ENCODE measurements around the gene ATXN8OS.
"Not testable (repeated sequence)": the region's sequence is repeated elsewhere in the genome, so short reads cannot be mapped to it uniquely, and the experiment has no call there.

The ATXN8OS gene

DNA sequence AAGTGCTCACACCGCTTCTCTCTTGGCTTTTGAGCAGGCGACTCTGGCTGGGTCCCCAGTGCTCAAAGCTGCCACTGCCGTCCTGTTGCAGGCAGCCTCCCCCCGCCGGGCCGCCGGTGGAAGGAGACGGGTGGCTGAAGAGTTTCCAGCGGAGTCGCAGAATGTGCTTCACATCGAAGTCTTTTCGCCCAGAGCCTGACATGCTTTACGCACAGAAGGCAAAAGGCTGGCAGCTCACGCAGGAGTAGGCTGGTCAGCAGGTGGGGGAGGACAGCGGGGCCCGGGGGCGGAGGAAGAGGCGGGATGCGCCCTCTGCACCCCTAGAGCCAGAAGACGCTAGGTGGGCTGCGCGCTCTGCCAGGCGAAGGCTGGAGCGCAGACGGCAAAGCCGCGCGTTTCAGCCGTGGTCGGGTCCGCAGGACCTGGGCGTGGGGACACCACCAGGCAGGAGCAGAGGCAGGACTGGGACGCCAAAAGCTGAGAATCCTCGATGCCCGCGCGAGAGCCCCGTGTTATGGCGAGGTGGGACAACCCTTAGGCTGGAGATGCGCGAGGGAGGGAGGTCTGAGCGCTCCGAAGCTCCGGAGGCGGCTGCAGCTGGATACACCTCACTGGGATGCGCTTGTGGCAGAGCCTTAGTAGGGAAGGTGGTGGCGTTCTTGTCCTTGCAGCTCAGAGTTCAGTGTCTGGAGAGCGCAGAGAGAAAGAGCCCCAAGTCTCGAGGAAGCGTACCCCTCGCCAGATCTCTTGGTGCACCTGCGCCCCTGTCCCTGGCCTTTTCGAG is at the start of gene ATXN8OS:
TSS of gene ATXN8OS (plus strand) at position 329 of the 784 bp plus-strand sequence.
- H3K4me3 ChIP-seq (ENCODE audit: low read depth, low read length) = no peak within 1 kb of the TSS
- no peak for DNase-seq (ENCODE audit: low read depth)

DNA sequence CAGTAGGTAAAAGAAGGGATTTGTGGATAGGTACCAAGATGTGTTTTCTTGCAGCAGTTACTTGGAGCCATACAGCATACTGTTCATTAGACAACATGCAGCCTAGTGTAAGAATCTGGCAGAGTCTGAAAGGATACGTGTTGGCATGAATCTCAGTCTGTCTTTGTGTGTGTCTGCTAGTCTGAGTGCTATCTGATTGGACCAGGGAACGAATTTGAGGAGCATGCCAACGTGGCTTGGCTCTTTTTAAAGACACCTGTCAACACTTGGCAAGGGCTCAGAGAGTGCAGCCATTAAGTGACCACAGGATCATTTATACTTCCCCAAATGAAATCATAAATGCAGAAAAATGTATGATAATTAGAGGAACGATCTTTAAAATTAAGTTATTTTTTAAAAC is 27.6 kb upstream of the ATXN8OS start:
- no peak overlapping the region for H3K4me3 ChIP-seq (ENCODE audit: low read depth, low read length)
- DNase-seq (ENCODE audit: low read depth) = no peak

DNA sequence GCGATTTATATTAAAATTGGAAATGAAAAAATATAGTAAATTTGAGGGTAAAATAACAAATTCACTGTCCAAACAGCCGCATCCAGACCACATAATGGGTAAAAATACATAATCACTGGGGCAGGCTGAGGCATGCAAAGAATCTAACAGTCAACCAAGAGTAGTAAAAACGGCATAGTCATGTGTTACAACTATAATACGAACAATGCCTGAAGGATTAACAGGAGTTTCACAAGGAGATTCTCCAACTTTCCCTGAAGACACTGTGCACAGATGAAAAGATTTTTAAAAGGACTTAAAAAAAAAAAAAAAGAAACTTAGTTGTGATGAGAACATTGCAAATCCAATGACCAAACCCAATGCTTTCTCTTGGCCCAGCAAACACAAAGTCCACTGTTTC is 20.4 kb upstream of the ATXN8OS start:
- H3K4me3 ChIP-seq (ENCODE audit: low read depth, low read length) = no peak overlapping the region
- no peak for DNase-seq (ENCODE audit: low read depth)

DNA sequence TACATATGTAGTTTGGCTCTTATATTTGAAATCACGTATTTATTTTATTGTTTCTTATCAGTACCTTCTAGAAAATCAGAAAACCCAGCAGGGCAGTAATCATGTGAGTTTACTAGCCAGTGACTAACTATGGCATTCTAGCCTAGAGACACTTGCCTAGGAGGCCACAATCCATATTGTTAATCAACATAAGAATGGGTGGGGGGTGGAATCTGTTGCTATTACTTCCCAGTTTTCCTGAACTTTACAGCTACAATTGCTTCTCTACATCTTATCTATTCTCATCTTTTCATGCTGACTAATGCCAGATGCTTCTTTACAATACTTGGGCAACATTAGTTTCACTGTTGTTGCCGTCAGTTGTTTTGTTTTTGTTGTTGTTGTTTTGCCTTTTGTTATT is 18.7 kb upstream of the ATXN8OS start:
- no peak for DNase-seq (ENCODE audit: low read depth)
- H3K4me3 ChIP-seq (ENCODE audit: low read depth, low read length) = no peak overlapping the region

DNA sequence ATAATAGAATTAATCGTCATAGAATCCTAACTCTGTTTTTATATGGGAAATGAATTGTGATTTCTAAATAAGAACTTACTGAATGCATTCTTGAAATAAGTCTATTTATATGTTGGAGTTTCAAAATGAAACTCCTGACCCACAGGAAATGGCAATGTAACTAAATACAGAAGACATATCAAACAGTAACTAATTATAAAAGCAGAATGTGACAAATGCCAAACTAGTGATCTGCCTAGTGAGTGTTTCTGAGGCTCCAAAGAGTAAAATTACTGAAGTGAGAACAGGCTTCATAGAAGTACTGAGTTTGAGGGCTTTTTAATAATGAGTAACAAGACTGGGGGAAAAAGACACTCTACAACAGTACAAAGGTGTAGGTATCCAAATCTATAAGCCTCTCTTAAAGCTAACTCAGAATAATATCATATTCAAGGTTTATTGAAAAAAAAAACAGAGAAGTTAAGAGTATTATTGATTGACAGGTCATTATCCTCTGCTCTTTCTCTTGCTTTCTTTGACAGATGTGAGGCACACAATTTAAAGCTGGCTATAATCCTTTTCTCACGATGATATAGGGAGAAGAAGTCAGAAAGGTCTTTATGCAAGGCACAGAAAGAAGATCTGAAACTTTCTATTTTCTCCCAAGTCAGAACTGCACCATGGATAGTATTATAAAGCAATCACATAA is 17.4 kb upstream of the ATXN8OS start:
- H3K4me3 ChIP-seq (ENCODE audit: low read depth, low read length) = no peak overlapping the region
- no peak for DNase-seq (ENCODE audit: low read depth)

DNA sequence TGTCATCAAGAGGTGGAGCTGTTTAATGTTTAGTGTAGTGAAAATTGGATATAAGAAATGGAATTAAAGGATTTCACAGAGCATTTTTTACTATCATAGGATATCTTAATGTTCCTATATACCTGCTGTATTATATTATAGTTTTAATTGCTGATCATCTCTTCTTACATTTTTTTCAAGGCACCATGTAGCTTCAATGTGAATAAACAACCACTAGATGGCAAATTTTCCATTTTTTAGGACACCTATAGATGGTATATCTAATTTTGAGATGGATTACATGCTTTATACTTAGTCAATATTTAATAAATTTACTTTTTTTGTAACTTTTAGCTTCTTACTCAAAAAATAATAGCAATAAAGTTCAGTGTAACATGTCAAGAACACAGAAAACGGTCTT is 9.0 kb upstream of the ATXN8OS start:
- no peak overlapping the region for H3K4me3 ChIP-seq (ENCODE audit: low read depth, low read length)
- DNase-seq (ENCODE audit: low read depth) = no peak

DNA sequence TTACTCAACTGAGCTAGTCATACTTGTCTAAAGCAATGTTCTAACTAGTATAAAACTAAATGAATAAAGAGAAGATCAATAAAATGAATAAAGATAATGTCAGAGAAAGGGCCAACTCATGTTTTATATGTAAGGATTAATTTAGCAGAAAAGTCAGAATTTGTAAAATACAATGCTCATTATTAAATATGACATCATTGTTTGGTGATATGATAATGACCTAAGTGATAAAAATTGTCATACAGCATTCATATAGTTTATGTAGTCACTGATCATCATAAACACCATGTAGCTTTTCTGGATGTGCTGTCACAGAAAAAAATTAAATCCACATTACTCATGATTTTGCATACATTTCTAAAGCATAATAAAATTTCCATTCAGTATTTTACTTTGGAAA is 3.1 kb upstream of the ATXN8OS start:
- no peak overlapping the region for H3K4me3 ChIP-seq (ENCODE audit: low read depth, low read length)
- DNase-seq (ENCODE audit: low read depth) = no peak

DNA sequence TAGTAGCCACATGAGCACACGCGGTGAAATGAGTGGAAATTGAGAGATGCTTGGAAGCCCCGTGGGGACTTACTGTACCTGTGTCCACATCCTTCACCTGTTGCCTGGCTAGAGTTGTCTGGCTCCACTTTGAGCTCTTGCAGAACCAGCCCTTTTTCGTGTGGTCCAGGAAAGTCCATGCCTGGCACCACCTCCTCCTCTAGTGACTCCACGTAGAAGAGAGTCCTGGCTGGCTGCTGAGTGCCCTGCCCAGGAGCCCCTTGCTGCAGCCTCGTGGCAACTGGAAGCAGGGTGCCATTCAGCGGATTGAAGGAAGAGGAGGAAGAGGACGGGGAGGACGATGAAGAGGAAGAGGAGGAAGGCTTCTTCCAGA is 515 bp upstream of the ATXN8OS start:
- no peak overlapping the region for H3K4me3 ChIP-seq (ENCODE audit: low read depth, low read length)
- DNase-seq (ENCODE audit: low read depth) = no peak

DNA sequence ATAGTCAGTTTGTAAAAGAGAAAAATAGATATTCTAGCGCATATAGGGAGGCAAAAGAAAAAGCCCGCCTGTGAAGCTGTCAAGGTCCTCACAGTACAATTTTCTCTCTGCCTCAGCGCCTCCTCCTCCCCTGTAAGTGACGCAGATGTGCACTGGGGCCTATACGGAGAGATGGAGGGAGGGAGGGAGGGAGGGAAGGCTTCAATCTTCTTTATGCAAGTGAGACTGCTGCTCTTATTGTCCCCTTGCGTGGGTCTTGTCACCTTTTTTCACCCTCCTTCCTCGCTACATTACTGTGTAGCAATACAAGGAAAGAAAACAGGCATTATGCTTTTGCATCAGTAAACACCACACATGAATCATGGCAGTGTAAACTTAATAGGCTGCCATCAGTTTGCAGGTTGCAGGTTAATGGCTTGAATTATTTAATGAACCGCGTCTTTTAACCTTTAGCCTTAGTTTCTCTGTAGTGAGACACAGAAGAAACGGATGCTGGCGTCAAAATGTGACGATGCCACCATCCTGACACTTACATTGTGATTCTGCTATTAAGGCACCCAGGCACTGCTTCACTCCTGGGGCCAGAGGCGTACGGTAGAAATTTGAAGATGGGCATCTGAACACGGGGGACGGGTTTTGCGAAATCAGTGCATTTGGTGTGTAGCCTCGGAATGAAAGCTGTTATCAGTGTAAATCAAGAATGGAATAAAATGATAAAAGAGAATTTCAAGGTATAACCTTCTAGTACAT is 905 bp downstream of the ATXN8OS start, which contains the start of gene KLHL1:
TSS of gene KLHL1 (minus strand) at position 97 of the 750 bp plus-strand sequence. CDS start 753 bp downstream, outside the sequence.
- no peak for DNase-seq (ENCODE audit: low read depth)
- no peak within 1 kb of the TSS for H3K4me3 ChIP-seq (ENCODE audit: low read depth, low read length)

DNA sequence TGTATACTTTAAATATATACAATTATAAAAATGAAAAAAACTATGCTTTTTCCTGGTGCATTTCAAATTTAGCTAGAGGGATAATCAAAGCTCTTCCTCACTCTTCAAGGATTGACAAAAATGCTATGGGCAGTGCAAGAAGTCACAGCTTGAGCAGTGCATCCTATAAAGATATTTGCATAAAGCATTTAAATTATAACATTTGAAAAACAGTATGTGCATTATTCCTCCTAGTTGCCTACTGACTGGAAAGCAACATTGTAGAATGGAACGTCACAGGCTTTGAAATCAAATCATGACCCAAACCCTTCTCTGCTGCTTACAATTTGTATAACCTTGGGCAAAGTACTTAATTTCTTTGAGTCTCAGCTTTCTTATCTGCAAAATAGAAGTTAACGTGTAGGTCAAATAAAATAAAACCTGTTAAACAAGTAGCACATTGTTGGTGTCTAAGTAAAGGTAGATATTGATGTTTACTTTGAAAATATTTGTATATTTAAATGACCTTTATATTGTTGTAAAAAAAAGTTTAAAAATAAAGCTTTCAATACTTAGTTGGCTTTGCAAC is 9.8 kb downstream of the ATXN8OS start:
- H3K4me3 ChIP-seq (ENCODE audit: low read depth, low read length) = no peak overlapping the region
- DNase-seq (ENCODE audit: low read depth) = no peak

DNA sequence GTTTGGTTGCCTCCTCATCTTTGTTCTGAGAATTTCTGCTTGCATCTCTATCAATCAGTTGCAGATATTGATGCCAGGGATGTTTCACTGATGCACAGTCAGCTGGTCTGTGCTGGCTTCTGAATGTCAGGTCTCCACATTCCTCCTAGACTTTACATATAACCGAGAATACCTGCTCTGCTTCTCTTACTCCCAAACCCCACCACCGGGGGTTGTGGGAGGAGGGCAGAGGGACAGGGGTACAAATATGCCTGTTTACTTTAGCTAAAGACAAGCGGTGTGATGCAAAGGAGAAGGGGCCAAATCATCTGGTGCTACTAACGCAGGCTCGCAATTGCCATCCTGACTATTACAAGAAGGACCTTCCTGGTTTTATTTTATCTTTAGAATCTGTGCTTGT is 18.1 kb downstream of the ATXN8OS start:
- no peak for DNase-seq (ENCODE audit: low read depth)
- H3K4me3 ChIP-seq (ENCODE audit: low read depth, low read length) = no peak overlapping the region

DNA sequence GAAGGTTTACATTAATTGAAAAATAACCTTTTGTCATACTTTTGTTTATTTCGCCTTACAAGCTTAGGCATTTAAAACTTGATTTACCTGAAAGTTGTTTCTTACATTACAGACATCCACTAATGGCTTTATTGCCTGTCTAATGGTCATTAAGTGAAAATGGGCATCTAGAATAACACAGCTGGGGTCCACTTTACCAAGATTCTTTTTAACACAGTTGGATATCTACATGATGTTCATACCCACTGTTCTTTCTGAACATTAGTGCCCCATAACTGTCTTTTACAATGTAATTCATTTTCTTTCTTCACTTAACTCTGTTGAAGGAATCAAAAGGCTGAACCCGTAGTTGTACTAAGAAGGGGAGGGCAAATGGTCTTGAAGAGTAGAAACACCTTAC is 20.5 kb downstream of the ATXN8OS start:
- H3K4me3 ChIP-seq (ENCODE audit: low read depth, low read length) = no peak overlapping the region
- no peak for DNase-seq (ENCODE audit: low read depth)

DNA sequence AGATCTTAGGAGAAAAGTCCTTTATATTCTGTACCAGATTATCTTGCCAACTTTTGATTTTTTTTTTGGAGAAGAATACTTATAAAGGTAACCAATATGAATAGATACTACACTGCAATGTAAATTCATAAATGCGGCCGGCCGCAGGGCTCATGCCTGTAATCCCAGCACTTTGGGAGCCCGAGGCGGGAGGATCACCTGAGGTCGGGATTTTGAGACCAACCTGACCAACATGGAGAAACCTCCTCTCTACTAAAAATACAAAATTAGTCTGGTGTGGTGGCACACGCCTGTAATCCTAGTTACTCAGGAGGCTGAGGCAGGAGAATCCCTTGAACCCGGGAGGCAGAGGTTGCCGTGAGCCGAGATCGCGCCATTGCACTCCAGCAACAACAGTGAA is 35.0 kb downstream of the ATXN8OS start:
- not testable (repeated sequence) for DNase-seq (ENCODE audit: low read depth); H3K4me3 ChIP-seq (ENCODE audit: low read depth, low read length)

DNA sequence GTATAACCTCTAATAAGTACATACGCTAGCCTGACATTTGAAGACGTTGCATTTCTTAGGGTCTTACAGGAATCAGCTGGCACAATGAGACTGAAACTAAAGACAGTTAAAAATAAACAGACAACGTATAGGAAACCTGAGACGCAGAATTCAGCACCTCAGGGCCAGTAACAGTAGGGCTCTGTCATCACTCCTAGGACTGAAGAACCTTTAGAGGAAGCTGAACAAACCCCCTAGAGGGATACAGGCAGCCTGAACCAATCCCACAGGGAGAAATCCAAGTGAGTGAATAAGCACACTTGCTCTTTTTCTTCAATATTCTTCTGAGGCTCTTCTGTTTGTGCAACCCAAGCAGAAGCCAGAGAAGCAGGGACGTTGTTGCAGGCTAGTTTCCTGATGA is 54.5 kb downstream of the ATXN8OS start:
- no peak for DNase-seq (ENCODE audit: low read depth)
- no peak overlapping the region for H3K4me3 ChIP-seq (ENCODE audit: low read depth, low read length)

DNA sequence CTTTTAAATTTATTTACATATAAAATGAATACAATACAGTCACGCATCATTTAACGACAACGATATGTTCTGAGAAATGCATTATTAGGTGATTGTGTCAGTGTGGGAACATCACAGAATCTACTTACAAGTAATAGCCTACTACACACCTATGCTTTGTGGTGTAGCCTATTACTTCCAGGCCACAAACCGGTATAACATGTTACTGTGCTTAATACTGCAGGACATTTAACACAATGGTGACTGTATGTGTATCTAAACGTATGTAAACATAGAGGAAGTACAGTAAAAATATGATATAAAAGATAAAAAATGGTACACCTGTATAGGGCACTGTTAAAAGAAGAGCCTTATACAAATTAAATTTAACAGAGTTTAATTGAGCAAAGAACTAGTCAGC is 63.1 kb downstream of the ATXN8OS start:
- no peak for DNase-seq (ENCODE audit: low read depth)
- H3K4me3 ChIP-seq (ENCODE audit: low read depth, low read length) = no peak overlapping the region

DNA sequence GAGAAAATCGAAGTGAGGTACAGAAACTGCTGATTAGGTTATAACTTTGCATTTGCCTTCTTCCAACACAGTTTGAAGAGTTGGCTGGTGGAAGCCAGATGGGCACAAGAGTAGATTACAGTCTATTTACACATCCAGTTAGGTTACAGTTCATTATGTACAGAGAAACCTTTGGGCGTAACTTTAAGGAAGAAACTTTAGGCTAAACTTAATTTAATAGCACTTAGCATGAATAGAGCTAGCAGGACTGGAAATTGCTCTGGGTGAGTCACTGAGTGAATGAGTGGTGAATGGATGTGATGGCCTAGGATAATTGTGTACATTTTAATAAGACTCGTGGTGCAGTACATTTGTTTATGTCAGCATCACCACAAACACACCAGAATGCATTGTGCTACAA is 63.5 kb downstream of the ATXN8OS start:
- H3K4me3 ChIP-seq (ENCODE audit: low read depth, low read length) = no peak overlapping the region
- DNase-seq (ENCODE audit: low read depth) = no peak

DNA sequence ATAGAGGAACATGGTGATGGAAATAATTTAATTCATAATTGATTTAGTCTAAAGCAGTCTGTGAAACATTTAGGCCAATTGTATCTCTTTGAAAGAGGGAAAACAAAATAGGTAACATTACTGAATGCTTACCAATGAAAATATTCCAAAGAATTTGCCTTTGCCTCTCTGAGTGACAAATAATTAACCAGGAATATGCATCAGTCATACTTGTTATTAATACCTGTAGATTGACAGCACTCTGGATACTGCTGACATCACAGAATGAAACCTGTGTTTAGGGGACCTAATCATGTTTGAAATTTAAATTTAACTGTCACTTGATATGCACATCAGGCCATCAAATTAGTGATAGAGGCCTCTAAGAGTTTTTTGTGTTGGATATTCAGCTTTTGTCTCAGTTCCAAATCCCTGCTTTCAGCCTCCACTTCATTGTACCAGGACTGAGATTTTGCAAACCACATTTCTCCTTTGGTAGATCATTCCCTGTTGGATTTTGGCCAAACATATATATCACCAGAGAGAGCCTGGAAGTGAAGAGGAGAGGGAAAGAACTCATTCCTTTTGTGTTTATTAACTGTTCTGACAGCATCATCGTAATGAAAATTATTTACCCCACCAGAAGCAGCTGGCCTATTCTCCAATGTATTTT is 65.4 kb downstream of the ATXN8OS start:
- peak; percentile 6 for DNase-seq (ENCODE audit: low read depth)
- H3K4me3 ChIP-seq (ENCODE audit: low read depth, low read length) = no peak overlapping the region

DNA sequence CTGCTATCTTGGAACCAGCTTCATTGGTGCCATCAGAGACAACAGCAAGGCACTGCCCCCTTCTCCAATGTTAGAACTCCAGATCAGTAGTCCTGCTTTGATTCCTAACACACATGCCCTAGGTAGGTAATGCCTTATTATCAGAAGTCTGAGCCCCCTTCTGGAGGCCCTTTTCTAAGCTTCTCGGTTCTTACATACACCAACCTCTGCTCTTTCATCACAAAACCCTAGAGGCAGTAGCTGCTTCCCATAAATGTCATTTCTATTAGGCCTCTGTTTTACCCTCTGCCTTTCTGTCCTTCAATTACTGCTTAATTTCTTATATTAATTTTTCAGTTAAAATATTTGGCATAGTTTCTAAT is 66.0 kb downstream of the ATXN8OS start:
- no peak for DNase-seq (ENCODE audit: low read depth)
- no peak overlapping the region for H3K4me3 ChIP-seq (ENCODE audit: low read depth, low read length)

DNA sequence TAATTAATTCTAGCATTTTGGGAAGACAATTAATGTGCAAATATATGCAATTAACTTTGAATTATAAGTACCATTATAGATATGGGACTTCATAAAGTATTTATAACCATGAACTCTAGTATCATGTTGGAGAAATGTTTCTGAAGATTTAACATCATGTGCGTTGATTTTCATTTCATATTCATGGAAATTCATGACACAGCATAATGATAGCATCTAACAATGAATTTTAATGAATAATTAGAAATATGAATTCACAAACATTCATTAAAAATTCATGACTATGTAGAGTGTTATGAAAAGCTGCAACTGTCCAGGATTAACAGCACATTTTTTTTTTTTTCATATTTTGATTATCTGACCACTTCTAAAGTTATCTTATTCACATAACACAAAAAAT is 70.7 kb downstream of the ATXN8OS start:
- H3K4me3 ChIP-seq (ENCODE audit: low read depth, low read length) = no peak overlapping the region

More for the DNA sequence above, 70.7 kb downstream of the ATXN8OS start:
- no peak for DNase-seq (ENCODE audit: low read depth)

Measured in skeletal muscle cell (primary cell).